NCI-H510A (cell line): Measurements from ENCODE around the gene SLC45A2.

Experiments used
- DNase-seq: peaks from one replicate; lab custom pipeline; 2025; lab: John Stamatoyannopoulos, UW

Gene SLC45A2

GRCh38 chr5:34007201-34007620 is 22.7 kb upstream of the SLC45A2 start:
- no peak for DNase-seq

GRCh38 chr5:34005681-34006080 is 21.2 kb upstream of the SLC45A2 start:
- no peak for DNase-seq

- DNase-seq, result no peak
Observed at GRCh38 chr5:34005211-34005610, 20.7 kb upstream of the SLC45A2 start.

- DNase-seq, result no peak
Observed at GRCh38 chr5:34003941-34004340, 19.4 kb upstream of the SLC45A2 start.

- DNase-seq, result no peak
Observed at GRCh38 chr5:34002629-34003328, 18.3 kb upstream of the SLC45A2 start.

- peak; percentile 94 for DNase-seq
Observed at GRCh38 chr5:34001241-34001841, 16.8 kb upstream of the SLC45A2 start.

- DNase-seq, result no peak
Observed at GRCh38 chr5:33999978-34000377, 15.5 kb upstream of the SLC45A2 start.

GRCh38 chr5:33997331-33997983 is 13.0 kb upstream of the SLC45A2 start:
- DNase-seq, result peak; percentile 36

GRCh38 chr5:33995865-33996264 is 11.4 kb upstream of the SLC45A2 start:
- DNase-seq, result no peak

- DNase-seq, result no peak
Observed at GRCh38 chr5:33994845-33995244, 10.4 kb upstream of the SLC45A2 start.

- DNase-seq, result no peak
Observed at GRCh38 chr5:33992864-33993263, 8.4 kb upstream of the SLC45A2 start.

- no peak for DNase-seq
Observed at GRCh38 chr5:33985447-33985846, 954 bp upstream of the SLC45A2 start.

- DNase-seq, result no peak
Observed at GRCh38 chr5:33984178-33984577, 315 bp downstream of the SLC45A2 start.

- DNase-seq, result no peak
Observed at GRCh38 chr5:33981408-33982162, 2.9 kb downstream of the SLC45A2 start.

GRCh38 chr5:33980030-33980429 is 4.5 kb downstream of the SLC45A2 start:
- no peak for DNase-seq

- DNase-seq, result no peak
Observed at GRCh38 chr5:33978306-33978705, 6.2 kb downstream of the SLC45A2 start.

- DNase-seq, result no peak
Observed at GRCh38 chr5:33976307-33976706, 8.2 kb downstream of the SLC45A2 start.

GRCh38 chr5:33975852-33976251 is 8.6 kb downstream of the SLC45A2 start:
- no peak for DNase-seq

GRCh38 chr5:33973271-33973670 is 11.2 kb downstream of the SLC45A2 start:
- DNase-seq, result no peak

- DNase-seq, result no peak
Observed at GRCh38 chr5:33969572-33970452, 14.7 kb downstream of the SLC45A2 start.

- no peak for DNase-seq
Observed at GRCh38 chr5:33968211-33969005, 16.1 kb downstream of the SLC45A2 start.
